GM13977 (cell line): ENCODE measurements around the gene DPYSL4.

ENCODE experiments used
- DNase-seq: peaks from one replicate; pipeline ENCODE4 v3.0.0; 2012; ENCODE audit warnings: low spot score
- CTCF ChIP-seq: IDR thresholded peaks from 2 replicates; pipeline ENCODE4 v1.5.1; 2012; ENCODE audit warnings: mild to moderate bottlenecking, control low read depth; ENCODE audit not compliant: insufficient read depth; ENCODE audit errors: extremely low read depth, missing control alignments
- in situ Hi-C: fragments of 300-500 bp; cut with MboI; formaldehyde crosslinking; loops from one replicate; pipeline ENCODE4 v1.12.0; 2022; ENCODE audit warnings: low sequenced_read_pairs, low pct_unique_long_range_greater_than_20kb, mixed read lengths, inconsistent platforms; ENCODE audit not compliant: unreplicated experiment

Gene DPYSL4

GRCh38 chr10:132237396-132237795 is 50.6 kb downstream of the DPYSL4 start:
- no peak for DNase-seq
- in situ Hi-C loops = no loop called here
- no peak for TF ChIP-seq CTCF

- TF ChIP-seq CTCF = no peak
- in situ Hi-C loops = no loop called here
- DNase-seq = no peak
Observed at GRCh38 chr10:132237871-132238270, 51.1 kb downstream of the DPYSL4 start.

DNA sequence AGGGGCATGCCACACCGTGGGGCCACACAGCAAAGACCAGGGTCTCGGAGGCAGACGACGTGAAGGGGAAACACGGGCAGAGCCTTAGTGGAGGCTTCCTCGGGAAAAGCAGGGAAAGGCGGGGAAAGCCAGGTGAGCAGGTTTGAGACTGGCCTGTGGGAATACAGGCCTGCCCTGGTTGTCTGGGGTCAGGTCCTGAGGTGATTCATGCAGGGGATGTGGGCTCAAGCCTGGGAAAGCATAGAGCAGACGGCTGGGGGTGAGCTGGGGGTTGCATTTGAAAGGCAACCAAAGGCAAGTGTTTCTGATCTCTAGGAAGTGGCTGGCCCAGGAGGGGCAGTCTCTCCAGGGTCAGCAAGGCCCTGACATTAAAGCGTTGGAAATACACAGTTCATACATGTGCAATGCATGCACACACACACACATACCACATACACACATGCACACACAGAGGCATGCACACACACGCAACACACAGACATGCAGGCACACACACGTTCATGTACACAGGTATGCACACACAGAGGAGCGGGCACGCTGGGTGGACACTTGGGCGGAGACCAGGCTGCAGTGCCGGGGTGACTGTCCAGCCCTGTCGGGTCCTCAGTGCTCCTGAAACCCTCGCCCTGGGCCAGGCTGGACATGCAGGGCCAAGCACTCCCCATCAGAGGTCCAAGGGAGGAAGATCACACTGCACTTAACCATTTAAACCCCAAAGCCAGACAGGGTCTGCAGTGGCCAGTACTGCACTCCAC is 51.8 kb downstream of the DPYSL4 start:
- no peak for DNase-seq
- in situ Hi-C loops = no loop called here
- TF ChIP-seq CTCF = no peak

- no peak for TF ChIP-seq CTCF
- in situ Hi-C loops = no loop called here
- no peak for DNase-seq
Observed at GRCh38 chr10:132239126-132240031, 52.6 kb downstream of the DPYSL4 start.

- no peak for TF ChIP-seq CTCF
- in situ Hi-C loops = no loop called here
- no peak for DNase-seq
Observed at GRCh38 chr10:132240156-132240555, 53.4 kb downstream of the DPYSL4 start.

DNA sequence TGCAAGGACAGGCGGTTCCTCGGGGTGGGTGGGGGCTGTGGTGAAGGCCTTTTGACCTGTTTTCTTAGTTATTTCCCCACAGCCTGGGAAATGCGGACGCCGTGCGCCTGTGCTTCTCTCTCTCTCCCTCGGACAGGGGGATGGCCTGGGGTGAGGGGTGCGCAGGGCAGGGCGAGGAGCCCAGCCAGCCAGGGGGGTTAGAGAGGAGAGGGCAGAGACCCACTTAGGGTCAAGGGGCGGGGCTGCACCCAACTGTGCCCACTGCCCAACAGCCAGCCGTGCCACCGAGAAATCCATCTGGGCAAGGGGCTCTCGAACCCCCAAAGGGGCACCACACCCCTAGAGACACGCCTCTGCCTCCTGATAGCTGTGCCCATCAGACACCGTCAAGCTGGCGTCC is 53.8 kb downstream of the DPYSL4 start:
- DNase-seq = no peak
- in situ Hi-C loops = no loop called here
- no peak for TF ChIP-seq CTCF
